Thyroid gland (tissue), 4 donors: ENCODE data around the gene BCAS3. TPM values are rescaled to one million over a fixed set of nuclear protein-coding genes. Genes with fewer than 3 reads are reported as not detected.

Source experiments
- DNase-seq, 2 donors: peaks; one replicate each; pipeline ENCODE4 v3.0.0-alpha.2; 2019
- H3K27ac ChIP-seq, 3 donors: fragments of 200-600 bp; sonication (generic); 1 replicate in 2 of 3; 2 replicates in 1 of 3; pipeline ENCODE4 v1.5.1; 2016 to 2019; ENCODE audit warnings: mild to moderate bottlenecking in 1 of 3, moderate library complexity in 1 of 3
- H3K27me3 ChIP-seq: fragments of 200-600 bp; sonication (generic); one replicate; pipeline ENCODE4 v1.5.1; 2019
- H3K36me3 ChIP-seq, 2 donors: fragments of 200-600 bp; sonication (generic); one replicate each; pipeline ENCODE4 v1.5.1; 2016 to 2019
- H3K4me1 ChIP-seq, 2 donors: fragments of 200-600 bp; sonication (generic); one replicate each; pipeline ENCODE4 v1.5.1; 2017 to 2019
- H3K4me3 ChIP-seq, 3 donors: fragments of 200-600 bp; sonication (generic); replicated peaks in 1 of 3; 1 replicate in 2 of 3; 2 replicates in 1 of 3; pipeline ENCODE4 v1.5.1; 2016; ENCODE audit warnings: mild to moderate bottlenecking in 1 of 3
- H3K9me3 ChIP-seq: fragments of 200-600 bp; sonication (generic); one replicate; pipeline ENCODE4 v1.5.1; 2017
- CTCF ChIP-seq, 6 experiments: fragments of 200-600 bp in 3 of 6; fragments of 450-650 bp in 3 of 6; sonication (generic) in 3 of 6; IDR thresholded peaks; one replicate each; pipeline ENCODE4 v1.5.1; 2016 to 2019; ENCODE audit warnings: antibody characterized with exemption in 6 of 6, mild to moderate bottlenecking in 2 of 6, inconsistent platforms in 1 of 6, moderate library complexity in 1 of 6
- POLR2A ChIP-seq, 2 donors: fragments of 450-650 bp; IDR thresholded peaks; one replicate each; pipeline ENCODE4 v1.6.1; 2017; ENCODE audit warnings: antibody characterized with exemption in 2 of 2, mild to moderate bottlenecking in 2 of 2, moderate library complexity in 1 of 2
- WGBS, 2 donors: methylation state at CpG; one replicate each; pipeline ENCODE4 v1.1.5; 2017; 5-methylcytosine and 5-hydroxymethylcytosine counted together
- intact Hi-C: fragments of 100-400 bp; cut with DNase I; formaldehyde crosslinking; loops from one replicate; pipeline ENCODE4 v1.15.1; 2023
- total RNA-seq, 4 donors: library from RNA; depleted of rRNA; stranded (reverse); fragments of >200 nt; gene quantifications; one replicate each; pipeline ENCODE4 v1.2.3, GENCODE V29; 2016

Gene BCAS3
- total RNA-seq, 4 donors from 2014 or later = 41.8 to 78.7 (median 51.6) TPM

- 12 to 15% methylated on average over 36 to 41 of the region's 45 CpGs for WGBS, 2 donors
- peak overlapping the region in 2 of 3 donors; percentile 37 to 73 for H3K4me3 ChIP-seq
- H3K36me3 ChIP-seq = peaks cover 8 to 20% of the 10 kb centered on the region in 2 donors
- DNase-seq = no peak
- peaks cover 30 to 70% of the 10 kb centered on the region in 2 donors for H3K4me1 ChIP-seq
- peaks cover 40% of the 10 kb centered on the region for H3K27me3 ChIP-seq
- peak overlapping the region; percentile 69 to 91 (median 75) for H3K27ac ChIP-seq
- no peaks in the 10 kb centered on the region for H3K9me3 ChIP-seq
- TF ChIP-seq CTCF (IDR thresholded peaks at IDR 0.05) (no peak), POLR2A (IDR thresholded peaks at IDR 0.05) (no peak)
- intact Hi-C loops = no loop called here
These were observed 723.2 kb downstream of the BCAS3 start for GRCh38 chr17:61400717-61401388.

DNA sequence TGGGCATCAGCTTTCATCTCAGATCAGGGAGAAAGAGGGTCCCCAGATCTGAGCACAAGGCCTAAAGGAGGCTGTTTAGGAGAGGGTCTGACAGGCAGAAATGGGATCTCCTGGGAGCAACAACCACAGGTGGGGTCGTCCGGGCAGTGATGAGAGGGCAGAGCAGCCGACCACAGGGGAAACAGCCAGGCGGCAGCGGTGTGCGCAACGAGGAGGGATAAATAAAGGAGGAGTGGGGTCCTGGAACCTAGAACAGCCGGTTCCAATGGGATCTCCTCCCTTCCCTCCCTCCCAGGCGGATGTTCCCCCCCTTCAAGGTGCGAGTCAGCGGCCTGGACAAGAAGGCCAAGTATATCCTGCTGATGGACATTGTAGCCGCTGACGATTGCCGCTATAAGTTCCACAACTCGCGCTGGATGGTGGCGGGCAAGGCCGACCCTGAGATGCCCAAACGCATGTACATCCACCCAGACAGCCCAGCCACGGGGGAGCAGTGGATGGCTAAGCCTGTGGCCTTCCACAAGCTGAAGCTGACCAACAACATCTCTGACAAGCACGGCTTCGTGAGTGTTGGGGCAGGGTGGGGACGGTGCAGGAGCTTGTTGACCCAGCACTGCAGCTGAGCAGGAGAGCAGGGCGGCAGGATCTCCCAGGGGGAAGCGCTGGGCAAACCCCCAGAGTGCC, 723.9 kb downstream of the BCAS3 start:
- DNase-seq = no peak
- H3K4me3 ChIP-seq = peak overlapping the region in 1 of 3 donors; percentile 73
- H3K27me3 ChIP-seq = peaks cover 40% of the 10 kb centered on the region
- intact Hi-C loops = no loop called here
- peaks cover 24 to 67% of the 10 kb centered on the region in 2 donors for H3K4me1 ChIP-seq
- H3K27ac ChIP-seq = peak overlapping the region; percentile 69 to 91 (median 75)
- WGBS, 2 donors = 51 to 55% methylated on average over 21 to 22 of the region's 25 CpGs
- no peaks in the 10 kb centered on the region for H3K9me3 ChIP-seq
- TF ChIP-seq POLR2A (IDR thresholded peaks at IDR 0.05) (no peak), CTCF (IDR thresholded peaks at IDR 0.05) (no peak)
- peaks cover 8 to 22% of the 10 kb centered on the region in 2 donors for H3K36me3 ChIP-seq

DNA sequence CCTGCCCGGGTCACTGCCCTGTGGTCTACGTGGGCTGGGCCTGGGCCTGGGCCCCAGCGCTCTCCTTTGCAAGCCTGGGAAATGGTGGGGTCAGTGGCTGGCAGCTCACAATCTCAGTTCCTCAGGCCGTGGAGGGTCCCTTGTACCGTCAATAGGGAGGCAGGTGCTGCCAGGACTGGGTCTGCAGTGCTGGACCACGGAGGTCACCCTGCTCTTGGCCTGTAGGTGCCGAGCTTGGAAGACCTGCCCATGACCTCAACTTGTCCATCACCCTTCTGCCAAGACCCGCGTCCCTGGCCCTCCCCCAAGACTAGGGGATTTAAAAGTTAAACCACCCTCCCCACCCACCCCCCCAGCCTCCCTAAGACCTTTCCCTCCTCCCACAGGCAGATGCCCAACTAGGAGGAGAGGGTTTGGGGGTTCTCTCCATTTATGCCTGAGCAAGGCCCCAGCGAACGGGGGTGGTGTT, 724.5 kb downstream of the BCAS3 start:
- Histone ChIP-seq H3K27me3 (peaks cover 37% of the 10 kb centered on the region), H3K27ac (peak overlapping the region; percentile 69 to 91 (median 75)), H3K4me3 (peak overlapping the region in 1 of 3 donors; percentile 73), H3K4me1 (peaks cover 20 to 65% of the 10 kb centered on the region in 2 donors), H3K9me3 (no peaks in the 10 kb centered on the region), H3K36me3 (peaks cover 8 to 22% of the 10 kb centered on the region in 2 donors)
- WGBS, 2 donors = 43 to 56% methylated on average over 4 to 6 of the region's 11 CpGs
- DNase-seq = no peak
- intact Hi-C loops = no loop called here
- TF ChIP-seq POLR2A (IDR thresholded peaks at IDR 0.05) = no peak
- no peak for TF ChIP-seq CTCF (IDR thresholded peaks at IDR 0.05)

DNA sequence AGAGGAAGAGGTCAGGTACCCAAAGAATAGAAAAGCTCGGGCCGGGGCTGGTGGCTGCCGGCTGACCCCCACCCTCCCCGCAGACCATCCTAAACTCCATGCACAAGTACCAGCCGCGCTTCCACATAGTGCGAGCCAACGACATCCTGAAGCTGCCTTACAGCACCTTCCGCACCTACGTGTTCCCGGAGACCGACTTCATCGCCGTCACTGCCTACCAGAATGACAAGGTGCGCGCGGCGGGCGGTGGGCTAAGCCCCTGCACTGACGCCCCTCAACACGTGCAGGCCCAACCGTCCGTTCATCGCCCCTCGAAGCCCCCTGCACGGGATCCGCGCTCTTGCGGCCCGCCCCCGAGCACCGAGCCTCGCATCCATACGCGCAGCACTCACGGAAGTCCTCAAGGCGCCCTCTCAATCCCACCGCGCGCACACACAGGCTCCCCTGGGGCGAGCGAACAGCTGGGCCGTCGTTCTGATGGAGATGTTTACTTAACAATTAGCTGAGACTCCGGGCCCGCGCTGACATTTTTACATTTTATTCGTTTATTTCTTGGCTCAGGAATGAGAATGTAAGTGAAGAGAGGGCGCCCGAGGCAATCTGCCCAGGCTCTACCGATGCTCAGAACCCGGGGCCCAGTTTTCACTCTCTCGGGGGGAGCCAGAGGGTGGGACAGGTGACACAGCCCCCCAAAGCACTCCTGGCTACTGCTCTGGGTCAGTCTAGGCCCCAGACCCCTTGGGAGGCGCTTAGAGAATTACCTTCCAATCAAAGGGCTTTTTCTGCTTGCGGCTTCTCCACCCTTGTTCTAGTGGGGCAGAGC, 725.5 kb downstream of the BCAS3 start:
- no peak for DNase-seq

More for the DNA sequence above, 725.5 kb downstream of the BCAS3 start:
- intact Hi-C loops = no loop called here
- H3K4me1 ChIP-seq = peaks cover 20 to 65% of the 10 kb centered on the region in 2 donors
- no peaks in the 10 kb centered on the region for H3K9me3 ChIP-seq
- H3K27ac ChIP-seq = peak overlapping the region; percentile 26 to 69 (median 66)
- no peak for TF ChIP-seq POLR2A (IDR thresholded peaks at IDR 0.05)
- TF ChIP-seq CTCF (IDR thresholded peaks at IDR 0.05) = no peak
- WGBS, 2 donors = 38 to 50% methylated on average over 40 to 49 of the region's 55 CpGs
- peaks cover 8 to 22% of the 10 kb centered on the region in 2 donors for H3K36me3 ChIP-seq
- H3K27me3 ChIP-seq = peaks cover 34% of the 10 kb centered on the region
- H3K4me3 ChIP-seq = peak overlapping the region in 1 of 3 donors; percentile 3
